NAMALWA (cell line): Measurements from ENCODE around the gene ENPP3.

ENCODE experiments used
- DNase-seq: peaks from one replicate; pipeline ENCODE4 v3.0.0-alpha.2; 2015; ENCODE audit warnings: low spot score

ENPP3 gene

GRCh38 chr6:131642987-131643611 is 6.0 kb downstream of the ENPP3 start:
- DNase-seq, result no peak

- DNase-seq, result no peak
Observed at GRCh38 chr6:131643855-131644460, 6.9 kb downstream of the ENPP3 start.

GRCh38 chr6:131644921-131645320 is 7.8 kb downstream of the ENPP3 start:
- no peak for DNase-seq

- DNase-seq, result no peak
Observed at GRCh38 chr6:131645846-131646245, 8.7 kb downstream of the ENPP3 start.

GRCh38 chr6:131646249-131646670 is 9.2 kb downstream of the ENPP3 start:
- no peak for DNase-seq

GRCh38 chr6:131651782-131652181 is 14.7 kb downstream of the ENPP3 start:
- no peak for DNase-seq

GRCh38 chr6:131652472-131652871 is 15.4 kb downstream of the ENPP3 start:
- DNase-seq, result no peak

- no peak for DNase-seq
Observed at GRCh38 chr6:131654326-131654725, 17.2 kb downstream of the ENPP3 start.

GRCh38 chr6:131655387-131655786 is 18.3 kb downstream of the ENPP3 start:
- no peak for DNase-seq

GRCh38 chr6:131655951-131656350 is 18.8 kb downstream of the ENPP3 start:
- DNase-seq, result no peak

- no peak for DNase-seq
Observed at GRCh38 chr6:131656667-131657066, 19.6 kb downstream of the ENPP3 start.

GRCh38 chr6:131657222-131657621 is 20.1 kb downstream of the ENPP3 start:
- DNase-seq, result no peak

- DNase-seq, result no peak
Observed at GRCh38 chr6:131657630-131658111, 20.6 kb downstream of the ENPP3 start.

- no peak for DNase-seq
Observed at GRCh38 chr6:131658287-131658686, 21.2 kb downstream of the ENPP3 start.

GRCh38 chr6:131660195-131660594 is 23.1 kb downstream of the ENPP3 start:
- DNase-seq, result no peak

- DNase-seq, result no peak
Observed at GRCh38 chr6:131663578-131664165, 26.6 kb downstream of the ENPP3 start.

- DNase-seq, result no peak
Observed at GRCh38 chr6:131669891-131670290, 32.8 kb downstream of the ENPP3 start.

GRCh38 chr6:131673184-131673583 is 36.1 kb downstream of the ENPP3 start:
- DNase-seq, result no peak

- no peak for DNase-seq
Observed at GRCh38 chr6:131678442-131678841, 41.3 kb downstream of the ENPP3 start.

GRCh38 chr6:131680868-131681267 is 43.8 kb downstream of the ENPP3 start:
- DNase-seq, result no peak

- no peak for DNase-seq
Observed at GRCh38 chr6:131681585-131681984, 44.5 kb downstream of the ENPP3 start.

GRCh38 chr6:131682442-131682841 is 45.3 kb downstream of the ENPP3 start:
- DNase-seq, result no peak

GRCh38 chr6:131683479-131683878 is 46.4 kb downstream of the ENPP3 start:
- peak; percentile 59 for DNase-seq
